Esophagus mucosa (tissue), 1 donor: Measurements from ENCODE around the gene SBNO2. TPM values are rescaled to one million over a fixed set of nuclear protein-coding genes. Genes with fewer than 3 reads are reported as not detected.

Experiments
- ATAC-seq: fragments of 200-7000 bp; cut with Tn5 transposase; one replicate; pipeline ENCODE4 v1.9.1; 2020
- total RNA-seq: library from RNA; stranded (reverse); gene quantifications from one replicate; pipeline ENCODE4 v1.2.4, GENCODE V29; 2023
- donor health status: DM: yes; HTN: yes; CAD: no.

Gene SBNO2
- total RNA-seq, 1 donor from 2014 or later = 67.5 TPM

GRCh38 chr19:1069009-1069779 is 104.9 kb downstream of the SBNO2 start:
- peak; percentile 7 for ATAC-seq

- ATAC-seq = peak; percentile 4
Observed at GRCh38 chr19:1068009-1069001, 105.8 kb downstream of the SBNO2 start.

GRCh38 chr19:1067341-1067957 is 106.6 kb downstream of the SBNO2 start:
- peak; percentile 1 for ATAC-seq

- peak; percentile 12 for ATAC-seq
Observed at GRCh38 chr19:1066748-1067340, 107.2 kb downstream of the SBNO2 start, which contains the start of gene ARHGAP45. ARHGAP45 (plus strand) TSS chr19:1067167; CDS start chr19:1067406, 239 bp downstream.

- ATAC-seq = no peak
Observed at GRCh38 chr19:1066251-1066747, 107.8 kb downstream of the SBNO2 start.

- ATAC-seq = peak; percentile 2
Observed at GRCh38 chr19:1065606-1066109, 108.4 kb downstream of the SBNO2 start.

GRCh38 chr19:1064661-1065605 is 109.1 kb downstream of the SBNO2 start:
- ATAC-seq = peak; percentile 51

GRCh38 chr19:1063909-1064660 is 110.0 kb downstream of the SBNO2 start:
- no peak for ATAC-seq

GRCh38 chr19:1063030-1063908 is 110.8 kb downstream of the SBNO2 start:
- ATAC-seq = no peak

- ATAC-seq = no peak
Observed at GRCh38 chr19:1062387-1063029, 111.6 kb downstream of the SBNO2 start.

GRCh38 chr19:1061987-1062386 is 112.1 kb downstream of the SBNO2 start:
- ATAC-seq = no peak

GRCh38 chr19:1060689-1061088 is 113.4 kb downstream of the SBNO2 start:
- ATAC-seq = no peak

- ATAC-seq = no peak
Observed at GRCh38 chr19:1058112-1058511, 116.0 kb downstream of the SBNO2 start.

Other genes with a start within 250 kb of the SBNO2 start
- 6.9 TPM for gene ARID3A, start 248.2 kb downstream of the SBNO2 start, total RNA-seq
- gene WDR18, start 189.9 kb downstream of the SBNO2 start, total RNA-seq = 41.2 TPM
- not detected for gene GRIN3B, start 173.8 kb downstream of the SBNO2 start, total RNA-seq
- gene TMEM259, start 153.1 kb downstream of the SBNO2 start, total RNA-seq = 72.3 TPM
- gene RNU6-2, start 152.7 kb downstream of the SBNO2 start, total RNA-seq = not detected
- 183 TPM for gene CNN2, start 147.7 kb downstream of the SBNO2 start, total RNA-seq
- 24.8 TPM for gene ABCA7, start 134.2 kb downstream of the SBNO2 start, total RNA-seq
- gene ARHGAP45, start 107.1 kb downstream of the SBNO2 start, total RNA-seq = 5.1 TPM
- 139 TPM for gene POLR2E, start 78.9 kb downstream of the SBNO2 start, total RNA-seq
- gene GPX4, start 70.3 kb downstream of the SBNO2 start, total RNA-seq = 138 TPM
- 35.0 TPM for gene STK11, start 31.5 kb upstream of the SBNO2 start, total RNA-seq
- gene CBARP, start 63.7 kb upstream of the SBNO2 start, total RNA-seq = 2.0 TPM
- 251 TPM for gene ATP5F1D, start 67.5 kb upstream of the SBNO2 start, total RNA-seq
- gene MIDN, start 74.3 kb upstream of the SBNO2 start, total RNA-seq = 99.3 TPM
- gene CIRBP, start 95.1 kb upstream of the SBNO2 start, total RNA-seq = 172 TPM
- gene FAM174C, start 101.3 kb upstream of the SBNO2 start, total RNA-seq = 41.2 TPM
- gene EFNA2, start 111.6 kb upstream of the SBNO2 start, total RNA-seq = 0.40 TPM
- gene NDUFS7, start 209.6 kb upstream of the SBNO2 start, total RNA-seq = 120 TPM
- 19.2 TPM for gene GAMT, start 227.3 kb upstream of the SBNO2 start, total RNA-seq
- 91.6 TPM for gene DAZAP1, start 233.3 kb upstream of the SBNO2 start, total RNA-seq